Hematopoietic multipotent progenitor cell treated with erythropoietin and hydrocortisone succinate and interleukin-3 and kit ligand, for 6 days (in vitro differentiated cells): Measurements from ENCODE around the gene TMEM120A.

Experiments used
- DNase-seq: peaks from one replicate; pipeline ENCODE4 v3.0.0-alpha.2; 2015

The TMEM120A gene

DNA sequence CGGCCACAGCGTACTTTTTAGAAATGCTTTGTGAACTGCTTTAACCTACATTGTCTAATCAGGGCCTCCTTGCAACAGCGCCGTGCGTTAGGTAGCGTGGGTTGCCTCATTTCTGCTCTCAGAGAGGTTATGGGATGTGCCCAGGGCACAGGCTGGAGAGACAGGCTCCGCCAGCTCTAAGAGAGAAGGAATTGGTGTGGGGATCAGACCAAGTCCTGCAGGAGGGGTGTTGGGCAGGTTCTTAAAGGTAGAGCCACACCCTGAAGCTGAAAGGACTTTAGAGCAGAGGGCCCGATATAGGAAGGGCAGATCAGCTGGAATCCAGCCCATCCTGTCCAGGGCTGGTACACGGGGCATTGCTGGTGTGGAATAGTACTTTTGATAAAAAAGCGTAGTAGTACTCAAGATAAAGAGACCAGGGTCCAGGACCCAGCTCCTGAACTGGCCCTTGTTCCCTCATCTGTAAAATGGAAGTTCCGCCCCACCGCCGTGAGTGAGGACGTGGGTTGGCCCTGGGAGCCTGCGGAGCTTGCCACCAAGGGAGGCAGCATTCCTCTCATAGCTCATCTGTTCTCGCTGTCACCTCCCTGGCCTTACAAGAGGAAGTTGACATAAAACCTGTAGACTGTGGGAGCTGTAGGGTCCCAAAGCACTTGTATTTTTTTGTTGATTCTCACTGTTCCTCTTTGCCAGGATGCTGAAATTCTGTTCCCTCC, 37.2 kb downstream of the TMEM120A start:
- DNase-seq = no peak

DNA sequence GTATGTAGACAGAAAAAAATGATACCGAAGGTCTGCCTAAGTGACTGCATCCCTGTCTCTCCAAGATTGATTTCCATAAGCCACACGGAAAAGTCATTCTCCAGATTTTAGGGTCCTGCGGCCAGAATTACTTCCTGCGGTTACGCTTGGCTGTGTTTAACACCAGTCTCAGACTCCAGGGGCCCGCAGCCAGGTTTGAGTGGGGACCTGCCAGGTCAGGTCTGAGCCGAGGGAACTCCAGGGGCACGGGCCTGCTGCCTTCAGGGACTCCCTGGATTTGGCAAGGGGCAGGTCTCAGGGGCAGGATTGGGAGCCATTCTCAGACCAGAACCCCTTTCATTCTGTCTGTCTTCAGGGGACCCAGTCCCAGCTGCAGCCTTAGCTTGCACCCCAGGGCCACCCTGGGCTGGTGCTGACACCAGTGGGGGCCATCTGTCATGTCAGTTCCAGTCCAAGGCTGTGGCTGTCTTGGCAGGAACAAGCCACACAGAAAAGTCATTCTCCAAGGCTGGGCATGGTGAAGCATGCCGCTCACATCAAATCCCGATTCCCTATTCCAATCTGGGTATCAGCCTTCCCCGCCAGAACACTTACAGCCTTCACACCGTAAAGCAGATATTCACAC, 39.0 kb downstream of the TMEM120A start:
- no peak for DNase-seq

DNA sequence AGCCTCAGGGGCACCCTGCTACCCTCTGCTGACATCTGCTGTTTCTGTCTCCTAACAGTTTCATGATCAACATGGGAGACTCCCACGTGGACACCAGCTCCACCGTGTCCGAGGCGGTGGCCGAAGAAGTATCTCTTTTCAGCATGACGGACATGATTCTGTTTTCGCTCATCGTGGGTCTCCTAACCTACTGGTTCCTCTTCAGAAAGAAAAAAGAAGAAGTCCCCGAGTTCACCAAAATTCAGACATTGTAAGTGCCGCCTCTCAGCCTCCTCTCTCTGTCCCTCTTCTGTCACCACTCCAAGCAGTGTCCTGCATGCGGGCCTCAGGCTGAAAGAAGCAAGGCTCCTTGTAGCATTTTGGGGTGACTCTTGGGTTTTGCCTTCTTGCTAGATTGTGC, 40.5 kb downstream of the TMEM120A start:
- no peak for DNase-seq

DNA sequence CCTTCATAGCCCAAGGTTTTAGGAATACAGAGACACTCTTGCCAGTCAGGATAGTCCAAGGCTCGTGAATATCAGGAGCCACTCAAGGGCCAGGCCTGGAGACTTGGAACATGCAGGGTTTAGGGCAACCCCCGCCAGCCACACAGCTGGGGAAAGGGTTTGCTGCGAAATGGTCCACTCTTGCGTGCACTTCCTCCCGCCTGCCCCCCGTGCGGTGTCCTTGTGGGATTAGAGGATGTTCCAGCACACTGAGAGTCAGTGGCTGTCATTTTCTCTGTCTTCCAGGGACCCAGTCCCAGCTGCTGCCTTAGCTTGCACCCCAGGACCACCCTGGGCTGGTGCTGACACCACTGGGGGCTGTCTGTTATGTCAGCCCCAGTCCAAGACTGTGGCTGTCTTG, 41.0 kb downstream of the TMEM120A start:
- DNase-seq = no peak

DNA sequence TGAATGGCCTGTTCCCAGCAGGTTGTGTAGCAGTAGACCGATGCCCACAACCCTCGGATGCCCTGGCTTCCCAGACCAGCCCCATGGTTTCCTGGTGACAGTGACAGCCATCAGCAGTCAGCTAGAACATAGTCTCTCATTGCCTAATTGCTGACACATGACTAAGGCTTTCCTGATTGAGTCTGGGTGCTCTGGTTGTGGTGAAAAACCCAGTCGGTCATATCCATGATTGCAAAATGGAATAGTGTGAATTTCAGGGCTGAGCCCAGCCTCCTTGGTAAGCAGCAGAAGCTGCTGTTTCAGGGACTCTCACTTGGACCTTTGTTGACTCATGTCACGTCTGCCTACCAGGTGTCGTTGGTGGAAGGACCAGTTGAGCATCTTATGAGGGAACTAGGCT, 42.9 kb downstream of the TMEM120A start:
- peak; percentile 60 for DNase-seq

DNA sequence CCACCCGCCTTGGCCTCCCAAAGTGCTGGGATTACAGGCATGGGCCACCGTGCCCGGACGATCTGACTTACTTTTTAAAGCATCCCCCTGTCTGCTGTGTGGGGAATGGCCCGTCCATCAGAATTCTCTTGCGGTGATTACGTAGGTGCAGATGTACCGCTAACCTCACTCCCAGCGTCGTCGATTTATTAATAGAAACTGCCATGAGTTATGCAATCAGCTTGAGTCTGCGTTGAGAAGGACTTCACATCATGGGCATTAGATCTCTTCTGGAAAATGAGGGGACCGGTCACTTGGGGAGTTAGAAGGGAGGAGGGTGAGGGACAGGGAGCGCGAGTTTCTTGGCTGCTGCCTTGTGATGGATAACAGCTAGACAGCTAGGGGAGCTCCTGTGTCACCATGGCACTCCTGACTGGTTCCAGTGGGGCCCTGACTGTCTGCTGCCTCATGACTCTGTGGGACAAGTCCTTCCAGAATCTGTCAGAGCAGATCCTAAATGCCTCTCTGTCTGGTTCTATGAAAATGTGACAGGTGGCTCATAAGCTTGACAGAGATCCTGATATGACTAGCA, 44.2 kb downstream of the TMEM120A start:
- DNase-seq = no peak

DNA sequence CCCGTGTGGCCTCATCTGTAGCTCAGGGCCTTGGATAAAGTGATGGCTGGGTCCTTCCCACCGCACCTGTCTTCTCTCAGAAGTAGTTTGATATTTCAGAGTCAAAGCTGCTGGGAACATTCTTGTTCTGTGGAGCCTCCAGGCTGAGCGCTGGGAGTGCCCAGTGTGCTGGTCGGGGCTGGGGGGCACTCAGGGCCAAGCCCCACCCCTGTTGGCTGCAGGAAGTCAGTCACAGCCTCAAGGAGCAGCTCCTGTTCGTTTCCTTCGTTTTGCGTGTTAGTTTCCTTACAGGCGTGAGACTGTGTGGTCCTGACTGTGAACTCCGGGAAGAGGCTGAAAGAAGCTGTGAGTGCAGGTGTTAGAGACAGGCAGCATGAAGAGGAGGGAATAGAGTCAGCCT, 46.2 kb downstream of the TMEM120A start:
- DNase-seq = no peak

DNA sequence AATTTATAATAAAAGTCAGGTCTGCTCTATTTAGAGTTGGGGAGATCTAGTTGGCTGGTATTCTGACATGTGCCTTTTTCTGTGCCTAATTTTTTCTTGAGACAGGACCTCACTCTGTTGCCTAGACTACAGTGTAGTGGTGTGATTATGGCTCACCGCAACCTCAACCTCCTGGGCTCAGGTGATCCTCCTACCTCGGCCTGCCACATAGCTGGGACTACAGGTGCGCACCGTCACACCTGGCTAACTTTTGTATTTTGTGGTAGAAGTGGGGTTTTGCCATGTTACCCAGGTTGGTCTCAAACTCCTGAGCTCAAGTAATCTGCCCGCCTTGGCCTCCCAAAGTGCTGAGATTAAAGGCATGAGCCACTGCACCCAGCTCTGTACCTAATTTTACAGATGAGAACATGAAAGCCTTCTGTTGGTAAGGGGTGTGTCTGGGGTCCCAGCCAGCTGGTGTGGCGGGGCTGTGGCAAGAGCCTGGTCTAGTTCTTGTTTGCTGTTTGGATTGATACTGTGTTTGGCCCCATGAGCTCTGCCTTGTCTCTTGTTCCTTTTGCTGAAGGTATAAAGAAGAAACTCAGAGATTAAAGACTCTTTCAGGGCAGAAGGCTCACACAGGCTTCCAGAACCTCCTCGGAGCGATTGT, 48.1 kb downstream of the TMEM120A start:
- DNase-seq = no peak

DNA sequence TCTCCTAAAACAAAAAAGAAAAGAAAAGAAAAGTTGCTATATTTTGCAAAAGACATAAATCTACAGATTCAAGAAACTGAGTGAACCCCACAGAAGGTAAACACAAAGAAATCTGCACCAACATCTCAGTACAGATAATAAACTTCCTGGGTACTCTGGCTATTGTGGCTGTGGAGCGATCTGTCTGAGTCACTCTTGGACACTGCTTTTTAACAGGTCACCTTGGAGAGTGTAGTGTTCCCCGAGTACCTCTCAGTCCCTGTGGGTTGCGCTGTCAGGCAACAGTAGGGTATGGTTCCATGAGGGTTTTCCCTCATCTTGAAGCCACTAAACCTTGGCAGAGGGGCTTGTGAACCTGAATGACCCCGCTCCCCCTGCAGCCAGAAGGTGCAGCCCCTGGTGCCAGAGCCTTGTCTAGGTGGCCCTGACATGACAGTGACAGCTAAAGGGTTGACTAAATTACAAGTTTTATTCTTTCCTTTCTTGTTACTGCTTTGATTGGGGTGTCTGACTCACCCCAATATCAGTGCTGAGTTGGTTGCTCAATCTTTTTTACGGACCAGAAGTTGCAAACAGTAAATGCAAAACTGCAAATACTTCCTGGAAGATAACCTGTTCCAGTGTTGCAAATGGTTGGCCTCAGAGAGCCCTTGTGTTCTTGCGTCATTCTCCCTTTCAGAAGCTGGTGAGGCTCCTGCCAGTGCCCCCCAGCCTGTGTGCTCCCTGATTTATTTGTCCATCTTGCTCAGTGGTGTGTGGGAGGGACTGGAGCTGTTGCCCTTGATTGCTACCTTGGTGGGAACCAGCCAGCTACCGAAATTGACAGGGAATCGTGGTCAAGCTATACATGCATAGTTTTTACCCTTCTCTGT, 48.9 kb downstream of the TMEM120A start:
- DNase-seq = peak; percentile 62

DNA sequence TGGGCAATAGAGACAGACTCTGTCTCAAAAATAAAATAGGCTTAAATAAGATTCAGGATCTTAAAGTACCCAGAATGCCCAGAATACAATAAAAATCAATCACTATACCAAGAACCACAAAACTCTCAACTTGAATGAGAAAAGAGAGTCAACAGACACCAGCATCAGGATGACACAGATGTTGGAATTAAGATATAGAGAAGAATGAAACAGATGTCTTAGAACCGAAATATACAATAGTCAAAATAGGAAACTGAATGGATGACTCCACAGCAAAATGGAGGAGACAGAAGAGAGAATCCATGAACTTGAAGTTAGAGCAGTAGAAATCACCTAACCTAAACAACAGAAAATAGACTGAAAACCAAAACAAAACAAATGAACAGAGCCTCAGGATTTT, 49.9 kb downstream of the TMEM120A start:
- no peak for DNase-seq

DNA sequence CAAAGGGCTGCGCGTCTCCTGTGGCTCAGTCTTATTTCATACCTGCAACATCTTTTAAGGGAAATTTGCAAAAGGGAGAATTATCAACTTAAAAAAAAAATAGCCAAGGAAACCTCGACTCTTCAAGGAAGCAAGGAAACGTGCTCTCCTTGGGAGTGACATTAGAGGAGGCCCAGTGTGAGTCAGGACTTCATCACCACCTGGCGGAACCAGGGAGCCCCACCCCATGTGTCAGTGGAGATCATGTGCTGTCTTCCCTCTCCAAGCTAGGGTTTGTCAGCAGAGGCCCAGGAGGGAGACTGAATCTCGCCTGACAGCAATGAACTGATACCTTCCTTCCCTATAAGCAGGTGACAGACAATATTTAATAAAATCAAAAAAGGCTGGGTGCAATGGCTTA, 50.5 kb downstream of the TMEM120A start:
- DNase-seq = no peak

DNA sequence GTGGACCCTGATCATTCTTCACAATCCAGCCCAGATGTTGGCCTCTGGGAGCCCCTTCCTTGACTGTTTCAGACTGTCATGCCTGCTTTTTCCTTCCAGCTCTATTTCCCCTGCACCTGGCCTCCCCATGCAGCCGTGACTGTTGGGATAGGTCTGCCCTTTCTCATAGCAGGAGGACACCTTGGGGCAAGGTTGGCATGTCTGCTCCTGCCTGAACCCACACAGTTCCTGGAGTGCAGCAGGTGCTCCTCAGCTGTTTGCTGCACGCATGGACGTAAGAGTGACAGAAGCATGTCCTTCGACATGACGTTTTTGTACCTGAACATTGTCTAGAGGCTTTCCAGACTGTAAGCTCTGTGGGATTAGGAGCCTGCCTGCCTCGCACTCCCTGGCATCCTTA, 55.5 kb downstream of the TMEM120A start:
- no peak for DNase-seq

DNA sequence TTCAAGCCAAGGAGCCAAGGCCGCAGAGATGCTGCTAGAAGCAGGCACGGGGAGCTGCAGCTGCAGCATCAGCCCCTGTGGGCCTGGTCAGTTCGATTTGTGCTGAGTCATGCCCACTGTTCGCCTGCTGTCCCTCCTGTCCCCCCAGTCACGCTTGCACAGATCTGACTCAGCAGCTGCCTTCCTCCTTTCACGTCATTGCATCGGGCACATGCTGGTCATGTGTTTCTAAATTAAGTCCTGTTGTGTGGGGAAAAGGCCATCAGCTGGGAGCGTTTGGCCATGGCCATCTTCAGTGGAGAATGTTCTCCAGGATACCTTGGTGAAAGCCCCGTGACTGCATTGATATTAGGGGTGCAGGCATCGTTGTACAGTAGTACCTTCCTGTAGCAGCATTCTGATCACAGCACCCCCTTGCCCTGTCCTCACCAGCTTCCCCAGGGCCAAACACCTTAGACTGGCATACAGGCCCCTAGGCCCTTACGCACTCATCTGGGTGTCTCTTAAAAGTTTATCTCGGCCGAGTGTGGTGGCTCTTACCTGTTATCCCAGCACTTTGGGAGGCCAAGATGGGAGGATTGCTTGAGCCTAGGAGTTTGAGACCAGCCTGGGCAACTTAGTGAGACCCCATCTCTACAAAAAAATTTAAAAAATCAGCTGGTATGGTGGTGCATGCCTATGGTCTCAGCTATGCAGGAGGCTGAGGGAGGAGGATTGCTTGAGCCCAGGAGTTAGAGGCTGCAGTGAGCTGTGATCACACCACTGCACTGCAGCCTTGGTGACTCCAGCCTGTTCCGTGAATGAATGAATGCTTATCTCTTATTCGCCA, 56.2 kb downstream of the TMEM120A start:
- no peak for DNase-seq
